ENCODE measurements around the gene ZNF626.

ZNF626 gene

GRCh38 chr19:20612711-20613316 is 48.6 kb downstream of the ZNF626 start:
- no peak for DNase-seq (ENCODE audit: low read depth in 1 of 2, low spot score in 1 of 2)
- Histone ChIP-seq H3K4me3 (replicated peaks; ENCODE audit: insufficient read depth, low read length) (no peak overlapping the region), H3K27me3 (ENCODE audit: insufficient read depth, poor library complexity, severe bottlenecking) (no peaks in the 10 kb centered on the region), H3K27ac (replicated peaks) (no peak overlapping the region)
- no peak for TF ChIP-seq CTCF (IDR thresholded peaks at IDR 0.05; ENCODE audit: insufficient read depth, low read length)

- no peak overlapping the region for H3K27ac ChIP-seq (replicated peaks)
- H3K27me3 ChIP-seq (ENCODE audit: insufficient read depth, poor library complexity, severe bottlenecking): no peaks in the 10 kb centered on the region
- no peak overlapping the region for H3K4me3 ChIP-seq (replicated peaks; ENCODE audit: insufficient read depth, low read length)
- no peak for TF ChIP-seq GABPA (IDR thresholded peaks at IDR 0.05; ENCODE audit: low read depth)
- TF ChIP-seq REST (IDR thresholded peaks at IDR 0.05; ENCODE audit: insufficient replicate concordance, low read depth): no peak
- no peak for TF ChIP-seq CTCF (IDR thresholded peaks at IDR 0.05; ENCODE audit: insufficient read depth, low read length)
- TF ChIP-seq SPI1 (IDR thresholded peaks at IDR 0.05; ENCODE audit: borderline replicate concordance, low read depth): no peak
- no peak for TF ChIP-seq POLR2AphosphoS5 (IDR thresholded peaks at IDR 0.05; ENCODE audit: low read depth)
- DNase-seq (ENCODE audit: low read depth in 1 of 2, low spot score in 1 of 2): no peak
Observed at GRCh38 chr19:20611866-20612265, 49.5 kb downstream of the ZNF626 start.

- TF ChIP-seq SPI1 (IDR thresholded peaks at IDR 0.05; ENCODE audit: borderline replicate concordance, low read depth) (no peak), REST (IDR thresholded peaks at IDR 0.05; ENCODE audit: insufficient replicate concordance, low read depth) (no peak), CTCF (IDR thresholded peaks at IDR 0.05; ENCODE audit: insufficient read depth, low read length) (no peak), GABPA (IDR thresholded peaks at IDR 0.05; ENCODE audit: low read depth) (no peak), POLR2AphosphoS5 (IDR thresholded peaks at IDR 0.05; ENCODE audit: low read depth) (no peak)
Observed at GRCh38 chr19:20607943-20608342, 53.4 kb downstream of the ZNF626 start.

More at GRCh38 chr19:20607943-20608342, 53.4 kb downstream of the ZNF626 start:
- no peaks in the 10 kb centered on the region for H3K27me3 ChIP-seq (ENCODE audit: insufficient read depth, poor library complexity, severe bottlenecking)
- H3K27ac ChIP-seq (replicated peaks): no peak overlapping the region
- no peak for DNase-seq (ENCODE audit: low read depth in 1 of 2, low spot score in 1 of 2)
- no peak overlapping the region for H3K4me3 ChIP-seq (replicated peaks; ENCODE audit: insufficient read depth, low read length)

Data from HL-60 (cell line).